A673 (cell line): ENCODE measurements around the gene INPP5A.

Source experiments
- CTCF ChIP-seq: fragments of 300-800, 200-600 bp; sonication (generic); conservative IDR thresholded peaks from 2 replicates; pipeline ENCODE4 v1.5.1; 2017; ENCODE audit warnings: low read depth, mild to moderate bottlenecking, antibody characterized with exemption, low read length, moderate library complexity, mixed read lengths
- EZH2 ChIP-seq: fragments of 200-600 bp; sonication (generic); IDR thresholded peaks from 2 replicates; pipeline ENCODE4 v1.6.1; 2017; ENCODE audit warnings: borderline replicate concordance, low read depth, mild to moderate bottlenecking, mixed read lengths, antibody characterized with exemption, low read length; ENCODE audit not compliant: poor library complexity, severe bottlenecking

- TF ChIP-seq CTCF (no peak), EZH2 (no peak)
Measured at GRCh38 chr10:132607961-132608495, 70.4 kb downstream of the INPP5A start.
